Naive thymus-derived CD8-positive, alpha-beta T cell (primary cell): Measurements from ENCODE around the gene NOS3. TPM values are rescaled to one million over a fixed set of nuclear protein-coding genes. Genes with fewer than 3 reads are reported as not detected.
A peak's percentile ranks its signal among the peaks of the same experiment; 100 is the strongest.

Experiments used
- ATAC-seq, 2 donors: fragments of 150-1000 bp; cut with Tn5 transposase in 1 of 2; sonication (Bioruptor Pico), chemical (Tn5 transposase) in 1 of 2; 1 replicate in 1 of 2; 2 replicates in 1 of 2; pipeline ENCODE4 v1.10.0; 2021; ENCODE audit warnings: mild to moderate bottlenecking in 2 of 2, moderate library complexity in 2 of 2
- POLR2A ChIA-PET: fragments of 350-600 bp; sonication (Branson Sonifier 250); formaldehyde crosslinking; loops from one replicate; lab custom pipeline; 2021; ENCODE audit warnings: antibody characterized with exemption; lab: Charles Lee
- DNase-seq, 10 donors: peaks; one replicate each; pipeline versions ENCODE4 v3.0.0 to v3.0.0-alpha.2; 2020 to 2022
- H3K27ac Mint-ChIP-seq, 10 donors: one replicate each; pipeline ENCODE4 v1.8.0; 2020 to 2022; ENCODE audit warnings: mild to moderate bottlenecking in 10 of 10, mixed read lengths in 10 of 10, moderate library complexity in 4 of 10, inconsistent platforms in 1 of 10
- H3K27me3 Mint-ChIP-seq, 5 donors: one replicate each; pipeline ENCODE4 v1.8.0; 2021 to 2022; ENCODE audit warnings: mixed read lengths in 5 of 5
- H3K36me3 Mint-ChIP-seq, 3 donors: one replicate each; pipeline ENCODE4 v1.8.0; 2020 to 2022; ENCODE audit warnings: mixed read lengths in 3 of 3, mild to moderate bottlenecking in 2 of 3, inconsistent platforms in 1 of 3
- H3K4me1 Mint-ChIP-seq, 4 donors: one replicate each; pipeline ENCODE4 v1.8.0; 2021 to 2022; ENCODE audit warnings: mixed read lengths in 4 of 4
- H3K4me3 Mint-ChIP-seq, 10 donors: one replicate each; pipeline ENCODE4 v1.8.0; 2020 to 2022; ENCODE audit warnings: mild to moderate bottlenecking in 10 of 10, mixed read lengths in 10 of 10, moderate library complexity in 6 of 10, inconsistent platforms in 1 of 10
- H3K9me3 Mint-ChIP-seq, 9 donors: one replicate each; pipeline ENCODE4 v1.8.0; 2020 to 2022; ENCODE audit warnings: mixed read lengths in 9 of 9, mild to moderate bottlenecking in 3 of 9, inconsistent platforms in 1 of 9, moderate library complexity in 1 of 9
- polyA plus RNA-seq, 3 donors: library from polyadenylated mRNA; unstranded; fragments of 300-500 nt; fragmentation: Illumina TruSeq; gene quantifications; one replicate each; pipeline ENCODE4 v1.2.3, GENCODE V29; 2021
- total RNA-seq, 8 experiments: library from RNA in 2 of 8; stranded (reverse) in 2 of 8; gene quantifications; one replicate each; pipeline ENCODE4 v1.2.3 and lab custom pipeline; 2021 to 2026

NOS3 gene
- total and polyA plus RNA-seq, 5 experiments from 2014 or later: 1.4 to 3.3 (median 1.8) TPM

- H3K4me1 Mint-ChIP-seq: peaks cover 28 to 54% (median 45%) of the 10 kb centered on the region in 4 donors
- H3K27ac Mint-ChIP-seq: peak overlapping the region in 5 of 10 donors; percentile 38 to 75 (median 47)
- H3K4me3 Mint-ChIP-seq: peak overlapping the region; percentile 66 to 90 (median 82)
- no peaks in the 10 kb centered on the region for H3K9me3 Mint-ChIP-seq
- peaks cover 7 to 40% (median 27%) of the 10 kb centered on the region in 5 donors for H3K27me3 Mint-ChIP-seq
- DNase-seq (no peak), ATAC-seq (no peak)
- H3K36me3 Mint-ChIP-seq: no peaks in the 10 kb centered on the region
- POLR2A ChIA-PET: interaction anchor here (1.0 to 1.1 kb wide), 2 partner anchors 8 to 35 kb away, joined by 3 to 4 read pairs; no protein-coding TSS in a partner anchor
Measured at GRCh38 chr7:150977382-150978125, 13.3 kb upstream of the NOS3 start.

GRCh38 chr7:150978126-150978789 lies 12.6 kb upstream of the NOS3 start, which contains the start of gene KCNH2:
KCNH2 (minus strand) TSS chr7:150978321; CDS start chr7:150977913, 408 bp downstream.
- peak within 1 kb of the TSS in 7 of 10 donors; percentile 43 to 87 (median 81) for H3K27ac Mint-ChIP-seq
- ATAC-seq (peak in 1 of 2 donors; percentile 12), DNase-seq (peak in 5 of 10 donors; percentile 23 to 45 (median 42))
- peaks cover 8 to 47% (median 31%) of the 10 kb centered on the region in 5 donors for H3K27me3 Mint-ChIP-seq
- no peaks in the 10 kb centered on the region for H3K36me3 Mint-ChIP-seq
- peak within 1 kb of the TSS; percentile 69 to 90 (median 82) for H3K4me3 Mint-ChIP-seq
- no peaks in the 10 kb centered on the region for H3K9me3 Mint-ChIP-seq
- H3K4me1 Mint-ChIP-seq: peaks cover 27 to 47% (median 40%) of the 10 kb centered on the region in 4 donors
- POLR2A ChIA-PET: interaction anchor here (0.6 to 2.8 kb wide), 3 partner anchors 16 to 50 kb away, joined by 3 to 14 read pairs (median 4); partner anchors contain the start of gene ABCB8

DNA sequence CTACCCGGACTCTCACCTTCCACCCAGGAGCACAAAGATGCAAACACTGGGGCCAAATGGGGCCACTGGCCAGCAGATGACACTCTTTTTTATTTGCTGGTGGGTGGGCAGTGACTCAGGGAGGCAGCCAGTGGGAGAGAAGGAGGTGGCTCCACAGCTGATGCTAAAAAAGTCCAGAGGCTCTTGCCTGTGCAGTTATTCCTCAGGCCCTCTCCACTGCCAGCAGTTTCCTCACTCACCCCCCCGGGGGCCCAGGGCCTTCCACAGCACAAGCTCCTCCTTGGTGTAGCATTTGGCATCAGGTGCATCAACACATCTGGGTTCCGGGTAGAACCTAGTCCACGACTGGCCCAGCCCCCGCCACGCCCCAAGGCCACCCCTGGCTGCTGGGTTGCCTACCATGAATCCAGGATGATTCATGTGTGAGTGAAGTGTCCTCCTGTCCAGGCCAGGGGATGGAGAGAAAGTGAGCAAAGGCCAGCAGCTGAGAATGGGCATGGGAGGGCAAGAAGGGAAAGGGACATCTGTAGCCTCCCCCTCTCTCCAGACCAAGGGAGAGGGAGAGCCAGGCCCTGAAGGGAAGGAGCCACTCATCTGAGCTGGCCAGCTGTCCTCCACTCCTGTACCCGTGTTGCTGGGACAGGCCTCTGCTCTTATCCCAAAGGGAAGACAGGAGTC lies 11.0 kb upstream of the NOS3 start:
- DNase-seq: peak in 1 of 10 donors; percentile 37
- Mint-ChIP-seq H3K4me1 (peaks cover 21 to 33% (median 27%) of the 10 kb centered on the region in 4 donors), H3K27me3 (peaks cover 8 to 50% (median 31%) of the 10 kb centered on the region in 5 donors), H3K9me3 (no peaks in the 10 kb centered on the region), H3K36me3 (no peaks in the 10 kb centered on the region), H3K4me3 (peak overlapping the region in 6 of 10 donors; percentile 29 to 56 (median 42)), H3K27ac (peak overlapping the region in 1 of 10 donors; percentile 14)
- ATAC-seq: no peak
- POLR2A ChIA-PET: interaction anchor here (0.8 to 2.8 kb wide), 5 partner anchors 11 to 48 kb away, joined by 3 to 14 read pairs (median 3); partner anchors contain the start of gene NOS3

GRCh38 chr7:150980663-150981062 lies 10.2 kb upstream of the NOS3 start:
- ATAC-seq (no peak), DNase-seq (peak in 1 of 10 donors; percentile 4)
- no peaks in the 10 kb centered on the region for H3K36me3 Mint-ChIP-seq
- H3K27ac Mint-ChIP-seq: peak overlapping the region in 1 of 10 donors; percentile 48
- H3K4me3 Mint-ChIP-seq: no peak overlapping the region
- peaks cover 8 to 53% (median 34%) of the 10 kb centered on the region in 5 donors for H3K27me3 Mint-ChIP-seq
- peaks cover 16 to 32% (median 24%) of the 10 kb centered on the region in 4 donors for H3K4me1 Mint-ChIP-seq
- H3K9me3 Mint-ChIP-seq: no peaks in the 10 kb centered on the region
- POLR2A ChIA-PET: interaction anchor here (0.8 to 2.8 kb wide), 4 partner anchors 12 to 49 kb away, joined by 3 to 14 read pairs (median 3); no protein-coding TSS in a partner anchor

DNA sequence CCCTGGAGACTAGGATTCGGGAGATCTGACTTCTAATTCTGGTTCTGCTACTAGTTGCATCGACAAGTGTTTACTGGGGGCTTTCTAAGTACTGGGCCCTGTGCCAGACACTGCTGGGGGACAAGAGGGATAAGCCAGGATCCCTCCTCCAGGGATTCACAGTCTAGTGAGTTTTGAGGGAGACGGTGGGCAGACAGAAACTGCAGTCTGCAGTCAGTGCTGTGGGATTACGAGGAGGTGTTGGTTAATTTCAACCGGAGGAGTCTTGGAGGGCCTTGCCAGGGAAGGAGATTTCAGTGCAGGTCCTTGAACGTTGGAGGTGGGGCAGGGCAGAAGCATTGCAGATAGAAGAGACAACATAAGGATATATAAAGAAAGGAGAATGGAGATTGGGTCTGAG lies 9.2 kb upstream of the NOS3 start:
- H3K4me1 Mint-ChIP-seq: peaks cover 20 to 33% (median 27%) of the 10 kb centered on the region in 4 donors
- H3K4me3 Mint-ChIP-seq: peak overlapping the region in 1 of 10 donors; percentile 16
- peak in 1 of 10 donors; percentile 16 for DNase-seq
- no peaks in the 10 kb centered on the region for H3K36me3 Mint-ChIP-seq
- POLR2A ChIA-PET: no interaction called here
- peaks cover 7 to 52% (median 32%) of the 10 kb centered on the region in 5 donors for H3K27me3 Mint-ChIP-seq
- H3K9me3 Mint-ChIP-seq: peaks cover 0 to 2% (median 0%) of the 10 kb centered on the region in 9 donors
- no peak for ATAC-seq
- H3K27ac Mint-ChIP-seq: no peak overlapping the region

DNA sequence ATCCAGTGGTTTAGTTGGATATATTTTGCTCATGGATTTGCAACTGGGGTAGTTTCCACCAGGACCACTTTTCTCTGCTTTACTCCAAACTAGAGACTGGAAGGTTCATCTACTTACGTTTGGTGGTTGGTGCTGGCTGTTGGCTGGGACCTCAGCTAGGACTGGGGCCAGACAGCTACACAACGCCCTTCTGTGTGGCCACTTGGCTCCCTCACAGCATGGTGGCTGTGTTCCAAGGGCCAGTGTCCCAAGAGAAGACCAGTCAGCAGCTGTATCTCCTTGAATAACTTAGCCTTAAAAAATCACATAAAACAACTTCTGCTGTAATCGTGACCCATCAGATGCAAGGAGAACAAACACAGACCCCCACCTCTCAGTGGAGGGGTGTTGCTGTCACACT lies 8.5 kb upstream of the NOS3 start:
- Mint-ChIP-seq H3K36me3 (no peaks in the 10 kb centered on the region), H3K4me3 (no peak overlapping the region)
- ATAC-seq: no peak

GRCh38 chr7:150983893-150984368 lies 6.9 kb upstream of the NOS3 start:
- Mint-ChIP-seq H3K4me1 (peaks cover 14 to 29% (median 25%) of the 10 kb centered on the region in 4 donors), H3K9me3 (peaks cover 0 to 3% (median 0%) of the 10 kb centered on the region in 9 donors), H3K36me3 (no peaks in the 10 kb centered on the region), H3K4me3 (no peak overlapping the region), H3K27ac (no peak overlapping the region), H3K27me3 (peaks cover 0 to 37% (median 19%) of the 10 kb centered on the region in 5 donors)
- DNase-seq (peak in 6 of 10 donors; percentile 25 to 62 (median 61)), ATAC-seq (no peak)
- POLR2A ChIA-PET: interaction anchor here (0.5 to 3.3 kb wide), 7 partner anchors 9 to 454 kb away, joined by 3 to 29 read pairs (median 3); no protein-coding TSS in a partner anchor

More for the DNA sequence above, 8.5 kb upstream of the NOS3 start:
- POLR2A ChIA-PET: no interaction called here
- peaks cover 0 to 2% (median 0%) of the 10 kb centered on the region in 9 donors for H3K9me3 Mint-ChIP-seq
- H3K27ac Mint-ChIP-seq: no peak overlapping the region
- H3K27me3 Mint-ChIP-seq: peaks cover under 1 to 45% (median 26%) of the 10 kb centered on the region in 5 donors
- peaks cover 14 to 26% (median 20%) of the 10 kb centered on the region in 4 donors for H3K4me1 Mint-ChIP-seq
- no peak for DNase-seq

GRCh38 chr7:150986099-150986512 lies 4.7 kb upstream of the NOS3 start:
- Mint-ChIP-seq H3K4me1 (peaks cover 14 to 24% (median 22%) of the 10 kb centered on the region in 4 donors), H3K4me3 (peak overlapping the region in 1 of 10 donors; percentile 39), H3K27ac (peak overlapping the region in 4 of 10 donors; percentile 32 to 86 (median 76)), H3K27me3 (peaks cover 0 to 34% (median 17%) of the 10 kb centered on the region in 5 donors), H3K36me3 (peaks cover under 1 to 13% (median 10%) of the 10 kb centered on the region in 3 donors), H3K9me3 (peaks cover 0 to 20% (median 15%) of the 10 kb centered on the region in 9 donors)
- DNase-seq (peak in 8 of 10 donors; percentile 30 to 72 (median 45)), ATAC-seq (peak; percentile 49 to 59)
- POLR2A ChIA-PET: interaction anchor here (0.6 to 3.3 kb wide), 8 partner anchors 9 to 231 kb away, joined by 3 to 29 read pairs (median 4); partner anchors contain the start of gene ABCB8

DNA sequence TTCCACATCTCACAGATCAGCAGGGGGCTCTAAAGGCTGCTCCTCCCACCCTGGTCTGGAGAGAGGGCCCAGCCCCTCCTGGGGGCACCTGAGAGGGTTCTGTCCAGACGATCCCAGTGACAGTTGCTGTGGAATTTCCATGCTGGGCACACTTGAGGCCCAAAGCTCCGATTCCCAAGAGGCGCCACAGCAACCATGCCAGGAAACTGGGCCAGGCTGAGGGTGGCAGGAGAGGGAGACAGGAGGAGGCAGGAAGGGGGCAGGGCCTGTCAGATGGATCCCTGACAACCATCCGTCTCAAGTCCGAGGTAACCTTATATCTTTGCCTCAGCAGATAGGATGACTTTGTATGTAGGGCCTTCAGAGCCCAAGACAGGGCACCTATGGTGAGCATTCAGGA lies 4.3 kb upstream of the NOS3 start:
- POLR2A ChIA-PET: interaction anchor here (0.6 to 3.3 kb wide), 4 partner anchors 12 to 232 kb away, joined by 3 to 29 read pairs (median 4); partner anchors contain the start of gene ABCB8
- H3K36me3 Mint-ChIP-seq: peaks cover 2 to 13% (median 10%) of the 10 kb centered on the region in 3 donors
- H3K27ac Mint-ChIP-seq: peak overlapping the region in 1 of 10 donors; percentile 70
- peaks cover 0 to 30% (median 12%) of the 10 kb centered on the region in 5 donors for H3K27me3 Mint-ChIP-seq
- peak overlapping the region in 1 of 10 donors; percentile 39 for H3K4me3 Mint-ChIP-seq
- DNase-seq (no peak), ATAC-seq (no peak)
- peaks cover 0 to 25% (median 19%) of the 10 kb centered on the region in 9 donors for H3K9me3 Mint-ChIP-seq
- peaks cover 13 to 24% (median 22%) of the 10 kb centered on the region in 4 donors for H3K4me1 Mint-ChIP-seq

DNA sequence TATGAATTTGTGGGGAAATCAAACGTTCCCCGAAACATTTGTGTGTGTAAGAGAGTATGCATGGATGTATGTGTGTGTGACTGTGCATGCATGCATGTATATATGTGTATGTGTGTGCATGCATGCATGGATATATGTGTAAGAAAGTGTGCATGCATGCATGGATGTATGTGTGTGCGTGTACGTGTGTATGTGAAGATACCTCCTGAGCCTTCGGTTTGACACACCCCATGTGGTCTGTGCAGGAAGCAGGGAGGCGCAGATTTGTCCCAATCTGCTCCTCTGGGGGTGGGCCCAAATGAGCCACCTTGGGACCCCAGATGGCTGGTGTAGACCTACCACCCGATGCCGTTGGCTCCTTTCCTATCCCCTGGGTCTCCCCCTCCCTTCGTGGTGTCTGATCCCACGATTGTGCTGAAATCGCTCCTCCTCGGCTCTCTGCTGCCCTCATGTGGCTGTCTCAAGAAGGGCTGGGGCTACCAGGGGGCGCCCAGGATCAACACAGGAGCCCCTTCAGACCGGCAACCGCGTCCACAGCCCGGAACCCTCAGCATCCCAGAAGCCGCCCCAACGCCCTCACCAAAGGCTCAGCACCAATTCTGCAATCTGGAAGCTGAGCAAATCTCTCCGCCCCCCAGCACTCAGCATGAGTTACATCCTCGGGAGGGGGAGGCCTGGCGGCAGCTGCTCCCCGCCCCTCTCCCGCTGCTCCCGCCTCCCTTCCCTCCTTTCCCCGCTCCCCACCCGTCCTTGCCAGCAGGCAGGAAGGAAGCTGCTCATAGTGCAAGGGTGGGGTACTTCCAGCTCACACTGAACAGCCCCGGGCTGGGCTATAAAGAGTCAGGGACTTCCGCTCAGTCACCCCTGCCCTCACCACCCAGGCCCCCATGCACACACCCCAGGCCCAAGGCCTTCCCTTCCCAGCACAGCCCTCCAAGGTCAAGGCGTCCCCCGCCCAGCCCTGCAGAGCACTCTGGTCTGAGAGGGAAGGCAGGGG lies 2.3 kb upstream of the NOS3 start:
- peaks cover 2 to 13% (median 12%) of the 10 kb centered on the region in 3 donors for H3K36me3 Mint-ChIP-seq
- H3K27me3 Mint-ChIP-seq: peaks cover 0 to 12% (median 7%) of the 10 kb centered on the region in 5 donors
- peak overlapping the region in 5 of 10 donors; percentile 21 to 85 (median 54) for H3K27ac Mint-ChIP-seq
- peaks cover 0 to 27% (median 19%) of the 10 kb centered on the region in 9 donors for H3K9me3 Mint-ChIP-seq
- ATAC-seq: peak; percentile 83 to 84
- DNase-seq: peak; percentile 49 to 81 (median 72)
- peaks cover 16 to 30% (median 26%) of the 10 kb centered on the region in 4 donors for H3K4me1 Mint-ChIP-seq
- peak overlapping the region in 8 of 10 donors; percentile 29 to 73 (median 60) for H3K4me3 Mint-ChIP-seq
- POLR2A ChIA-PET: interaction anchor here (0.9 kb wide), 1 partner anchor 40 kb away, joined by 3 read pairs; the partner anchor contains the start of gene ABCB8
